Caco-2 (cell line): ENCODE measurements around the gene L3MBTL4. TPM values are rescaled to one million over a fixed set of nuclear protein-coding genes. Genes with fewer than 3 reads are reported as not detected.

Experiments used
- BruUV-seq: library from RNA; stranded (reverse); fragments of 400-500 nt; replicated peaks from 2 replicates; lab custom pipeline; 2021; lab: Mats Ljungman, UMichigan
- CTCF ChIA-PET: fragments of 300-600 bp; sonication (Branson Sonifier 250); formaldehyde crosslinking; loops from one replicate; lab custom pipeline; 2022; ENCODE audit warnings: antibody characterized with exemption; lab: Charles Lee
- POLR2A ChIA-PET: fragments of 300-600 bp; sonication (Branson Sonifier 250); formaldehyde crosslinking; loops from one replicate; lab custom pipeline; 2022; ENCODE audit warnings: antibody characterized with exemption; lab: Charles Lee
- DNase-seq, 2 experiments: peaks; one replicate each; pipeline versions ENCODE4 v3.0.0 to v3.0.0-alpha.2; 2020 to 2022
- H3K27me3 ChIP-seq: replicated peaks from 2 replicates; pipeline ENCODE4 v1.6.0; 2011; ENCODE audit warnings: low read length; ENCODE audit not compliant: control insufficient read depth, insufficient read depth
- H3K36me3 ChIP-seq: 2 replicates; pipeline ENCODE4 v1.5.1; 2011; ENCODE audit warnings: low read length; ENCODE audit not compliant: control insufficient read depth, insufficient read depth
- H3K4me1 ChIP-seq: fragments of 250-450 bp; sonication (Bioruptor Pico); 2 replicates; pipeline ENCODE4 v1.5.1; 2020; ENCODE audit warnings: mild to moderate bottlenecking
- H3K4me3 ChIP-seq: 2 replicates; pipeline ENCODE4 v1.5.1; 2011; ENCODE audit warnings: low read depth, mild to moderate bottlenecking, control low read depth, low read length
- H3K9me3 ChIP-seq: fragments of 250-450 bp; sonication (Bioruptor Pico); 2 replicates; pipeline ENCODE4 v1.5.1; 2020; ENCODE audit warnings: mild to moderate bottlenecking, moderate library complexity
- H3K27ac Mint-ChIP-seq: one replicate; pipeline ENCODE4 v1.8.0; 2022; ENCODE audit warnings: mixed read lengths; ENCODE audit not compliant: unreplicated experiment
- H3K27me3 Mint-ChIP-seq: one replicate; pipeline ENCODE4 v1.8.0; 2022; ENCODE audit warnings: mixed read lengths; ENCODE audit not compliant: insufficient read depth, unreplicated experiment
- H3K36me3 Mint-ChIP-seq: one replicate; pipeline ENCODE4 v1.8.0; 2022; ENCODE audit warnings: mild to moderate bottlenecking, mixed read lengths; ENCODE audit not compliant: insufficient read depth, unreplicated experiment
- H3K4me1 Mint-ChIP-seq: one replicate; pipeline ENCODE4 v1.8.0; 2022; ENCODE audit warnings: low read depth, mixed read lengths; ENCODE audit not compliant: unreplicated experiment
- H3K4me3 Mint-ChIP-seq: one replicate; pipeline ENCODE4 v1.8.0; 2022; ENCODE audit warnings: mild to moderate bottlenecking, moderate library complexity, mixed read lengths; ENCODE audit not compliant: unreplicated experiment
- H3K9me3 Mint-ChIP-seq: one replicate; pipeline ENCODE4 v1.8.0; 2022; ENCODE audit warnings: mixed read lengths; ENCODE audit not compliant: unreplicated experiment
- CTCF ChIP-seq, 2 experiments: fragments of 200-600 bp in 1 of 2; IDR thresholded peaks; 1 replicate in 1 of 2; 2 replicates in 1 of 2; pipeline versions ENCODE4 v1.5.1 to v1.8.0; 2011 to 2022; ENCODE audit warnings: antibody characterized with exemption in 1 of 2, control low read depth in 1 of 2, inconsistent platforms in 1 of 2, low read depth in 1 of 2, low read length in 1 of 2, mild to moderate bottlenecking in 1 of 2, moderate library complexity in 1 of 2; ENCODE audit not compliant: insufficient read depth in 1 of 2, severe bottlenecking in 1 of 2, unreplicated experiment in 1 of 2
- intact Hi-C: fragments of 100-400 bp; cut with micrococcal nuclease; formaldehyde crosslinking; loops from one replicate; pipeline ENCODE4 v1.10.0; 2022; ENCODE audit not compliant: unreplicated experiment
- total RNA-seq: library from RNA; stranded (reverse); gene quantifications from 2 replicates; pipeline ENCODE4 v1.2.3, GENCODE V29; 2022

L3MBTL4 gene
- total RNA-seq, 1 experiment from 2014 or later = 0.23 TPM

- H3K4me3 Mint-ChIP-seq = no peak overlapping the region
- intact Hi-C loops = no loop called here
- no peak for DNase-seq
- Histone ChIP-seq H3K27me3 (no peaks in the 10 kb centered on the region; the same call in 1 of the 2 replicates), H3K9me3 (no peaks in the 10 kb centered on the region), H3K36me3 (no peaks in the 10 kb centered on the region), H3K4me1 (no peaks in the 10 kb centered on the region), H3K4me3 (no peak overlapping the region)
- POLR2A ChIA-PET = no interaction called here
- TF ChIP-seq CTCF (IDR thresholded peaks at IDR 0.05; ENCODE audit: insufficient read depth in 1 of 2, low read depth in 1 of 2, low read length in 1 of 2, severe bottlenecking in 1 of 2, unreplicated experiment in 1 of 2) = no peak
- BruUV-seq = no TSS peak
- peaks cover 13% of the 10 kb centered on the region for H3K27me3 Mint-ChIP-seq
- CTCF ChIA-PET = no interaction called here
- no peak overlapping the region for H3K27ac Mint-ChIP-seq
- H3K36me3 Mint-ChIP-seq = no peaks in the 10 kb centered on the region
- H3K4me1 Mint-ChIP-seq = no peaks in the 10 kb centered on the region
- H3K9me3 Mint-ChIP-seq = no peaks in the 10 kb centered on the region
Measured at GRCh38 chr18:5992381-5992780, 422.3 kb downstream of the L3MBTL4 start.

- no peaks in the 10 kb centered on the region for H3K9me3 ChIP-seq
- H3K27me3 ChIP-seq = no peaks in the 10 kb centered on the region; the same call in 1 of the 2 replicates
- H3K27ac Mint-ChIP-seq = no peak overlapping the region
- no TSS peak for BruUV-seq
- no peaks in the 10 kb centered on the region for H3K4me1 Mint-ChIP-seq
- H3K4me1 ChIP-seq = no peaks in the 10 kb centered on the region
- H3K4me3 ChIP-seq = no peak overlapping the region
- no peaks in the 10 kb centered on the region for H3K36me3 ChIP-seq
- H3K4me3 Mint-ChIP-seq = no peak overlapping the region
- CTCF ChIA-PET = no interaction called here
- no peaks in the 10 kb centered on the region for H3K36me3 Mint-ChIP-seq
- intact Hi-C loops = no loop called here
- no peak for DNase-seq
- POLR2A ChIA-PET = no interaction called here
- H3K9me3 Mint-ChIP-seq = no peaks in the 10 kb centered on the region
- no peak for TF ChIP-seq CTCF (IDR thresholded peaks at IDR 0.05; ENCODE audit: insufficient read depth in 1 of 2, low read depth in 1 of 2, low read length in 1 of 2, severe bottlenecking in 1 of 2, unreplicated experiment in 1 of 2)
- peaks cover 8% of the 10 kb centered on the region for H3K27me3 Mint-ChIP-seq
Measured at GRCh38 chr18:5987249-5987648, 427.5 kb downstream of the L3MBTL4 start.

DNA sequence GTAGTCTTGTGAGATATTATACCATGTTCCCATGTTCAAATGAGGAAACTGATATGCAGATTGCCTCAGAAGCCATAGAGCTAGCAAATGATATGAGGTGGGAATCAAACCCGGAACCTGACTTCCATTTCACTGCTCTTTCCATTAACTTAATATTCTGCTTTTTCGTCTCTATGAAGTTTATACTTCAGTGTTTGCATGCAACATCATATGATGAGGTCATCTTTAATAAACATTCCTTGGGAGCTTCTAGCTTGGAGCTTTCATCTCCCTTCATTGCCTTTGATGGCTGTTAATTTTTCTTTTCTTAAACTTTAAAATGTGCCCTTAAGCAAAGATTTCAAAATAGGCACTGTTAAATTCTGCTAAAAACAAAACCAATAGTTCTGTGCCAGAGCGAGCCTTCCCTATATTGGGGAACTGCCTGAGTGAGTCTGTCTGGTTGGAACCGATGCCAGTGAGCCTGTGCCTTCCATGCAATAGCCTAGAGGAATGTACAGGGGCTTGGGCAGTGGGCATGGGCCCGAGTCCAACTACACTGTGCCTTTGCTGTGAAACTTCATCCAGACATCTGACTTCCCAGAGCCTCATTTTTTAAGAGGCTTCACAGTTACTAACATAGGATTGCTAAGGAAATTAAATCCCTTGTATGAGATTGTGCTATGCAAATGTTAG, 428.3 kb downstream of the L3MBTL4 start:
- POLR2A ChIA-PET = no interaction called here
- no TSS peak for BruUV-seq
- Histone ChIP-seq H3K4me3 (no peak overlapping the region), H3K36me3 (no peaks in the 10 kb centered on the region), H3K9me3 (no peaks in the 10 kb centered on the region), H3K27me3 (no peaks in the 10 kb centered on the region; the same call in 1 of the 2 replicates), H3K4me1 (no peaks in the 10 kb centered on the region)
- H3K27ac Mint-ChIP-seq = no peak overlapping the region
- no peak for TF ChIP-seq CTCF (IDR thresholded peaks at IDR 0.05; ENCODE audit: insufficient read depth in 1 of 2, low read depth in 1 of 2, low read length in 1 of 2, severe bottlenecking in 1 of 2, unreplicated experiment in 1 of 2)
- no peak overlapping the region for H3K4me3 Mint-ChIP-seq
- DNase-seq = no peak
- H3K9me3 Mint-ChIP-seq = no peaks in the 10 kb centered on the region
- peaks cover 5% of the 10 kb centered on the region for H3K27me3 Mint-ChIP-seq
- no peaks in the 10 kb centered on the region for H3K4me1 Mint-ChIP-seq
- intact Hi-C loops = no loop called here
- H3K36me3 Mint-ChIP-seq = no peaks in the 10 kb centered on the region
- CTCF ChIA-PET = no interaction called here
